Measurements from ENCODE around the gene DDX41. TPM values are rescaled to one million over a fixed set of nuclear protein-coding genes. Genes with fewer than 3 reads are reported as not detected.
A peak's percentile ranks its signal among the peaks of the same experiment; 100 is the strongest.

Gene DDX41
- total and polyA plus RNA-seq, 2 donors (not counting 1 experiment from before 2014, with no cell fraction given): 66.8 to 79.1 TPM

DNA sequence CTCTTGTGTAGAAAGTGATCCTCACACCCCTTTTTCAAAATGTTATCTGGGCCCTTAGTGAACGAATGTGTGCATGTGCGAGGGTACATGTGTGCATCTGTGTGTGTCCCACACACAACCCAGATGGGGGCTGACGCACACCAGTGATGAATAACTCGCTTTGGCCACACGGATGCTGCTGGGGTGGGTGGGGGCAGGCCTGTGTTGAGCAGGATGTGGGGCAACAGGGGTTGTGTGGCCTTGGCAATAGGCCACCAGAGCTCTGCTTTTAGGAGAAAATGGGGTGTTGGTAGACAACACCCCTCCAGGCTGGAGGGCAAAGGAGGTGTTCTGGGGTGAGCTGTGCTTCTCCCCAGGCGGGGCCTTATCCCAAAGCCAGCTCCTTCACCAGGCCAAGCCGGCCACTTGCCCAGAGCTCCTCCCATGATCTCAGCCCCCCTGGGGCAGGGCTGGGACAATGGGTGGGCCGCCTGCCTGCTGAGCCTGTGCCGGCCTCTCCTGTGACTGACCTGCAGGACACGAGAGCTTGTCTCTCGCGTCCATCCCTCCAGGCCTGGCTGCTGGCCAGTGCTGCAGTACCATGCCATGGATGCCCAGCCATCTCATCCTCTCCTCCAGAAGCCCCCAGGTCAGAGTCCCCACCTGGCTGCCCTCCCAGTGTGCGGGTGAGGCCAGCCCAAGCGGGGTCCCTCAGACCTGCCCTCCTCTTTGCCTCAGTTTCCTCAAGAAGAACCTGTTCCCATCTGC is 45.0 kb downstream of the DDX41 start:
- H3K27me3 ChIP-seq (ENCODE audit: control insufficient read depth, insufficient read depth, low read length): no peaks in the 10 kb centered on the region
- no peak for TF ChIP-seq EZH2 (IDR thresholded peaks at IDR 0.05; ENCODE audit: low read length, missing control alignments)
- TF ChIP-seq CTCF (conservative IDR thresholded peaks at IDR 0.05 in 1 of 2, IDR thresholded peaks at IDR 0.05 in 1 of 2; ENCODE audit: low read depth in 1 of 2, low read length in 2 of 2): no peak
- peak overlapping the region; percentile 97 for H3K4me2 ChIP-seq (ENCODE audit: extremely low read depth, insufficient read depth, low read length)
- peak overlapping the region; percentile 82 for H3K27ac ChIP-seq (ENCODE audit: insufficient read depth, low read length)
- no peaks in the 10 kb centered on the region for H4K20me1 ChIP-seq (ENCODE audit: control insufficient read depth, extremely low read depth, insufficient read depth, low read length)
- peak overlapping the region; percentile 80 for H3K9ac ChIP-seq (ENCODE audit: insufficient read depth, low read length)
- no peak overlapping the region for H2AFZ ChIP-seq (ENCODE audit: low read length)
- peaks cover 44% of the 10 kb centered on the region for H3K4me1 ChIP-seq (ENCODE audit: control insufficient read depth, extremely low read depth, insufficient read depth, low read length)
- peaks cover 26% of the 10 kb centered on the region for H3K36me3 ChIP-seq (ENCODE audit: control insufficient read depth, insufficient read depth, low read length)
- DNase-seq (ENCODE audit: low read depth in 2 of 2): peak; percentile 68 to 73
- H3K79me2 ChIP-seq (ENCODE audit: control insufficient read depth, insufficient read depth, low read length): peaks cover 42% of the 10 kb centered on the region
- peak overlapping the region; percentile 75 to 84 (median 82) for H3K4me3 ChIP-seq (replicated peaks in 1 of 4; ENCODE audit: control extremely low read depth in 1 of 4, insufficient read depth in 1 of 4, low read depth in 3 of 4, low read length in 4 of 4)
- no peaks in the 10 kb centered on the region for H3K9me3 ChIP-seq (ENCODE audit: control insufficient read depth, insufficient read depth, low read depth, low read length)

- Histone ChIP-seq H3K79me2 (ENCODE audit: control insufficient read depth, insufficient read depth, low read length) (peaks cover 42% of the 10 kb centered on the region), H3K4me2 (ENCODE audit: extremely low read depth, insufficient read depth, low read length) (peak overlapping the region; percentile 97), H3K9ac (ENCODE audit: insufficient read depth, low read length) (no peak overlapping the region), H3K27me3 (ENCODE audit: control insufficient read depth, insufficient read depth, low read length) (no peaks in the 10 kb centered on the region), H3K27ac (ENCODE audit: insufficient read depth, low read length) (peak overlapping the region; percentile 82), H3K4me3 (replicated peaks in 1 of 4; ENCODE audit: control extremely low read depth in 1 of 4, insufficient read depth in 1 of 4, low read depth in 3 of 4, low read length in 4 of 4) (peak overlapping the region; percentile 75 to 84 (median 82)), H2AFZ (ENCODE audit: low read length) (no peak overlapping the region), H3K4me1 (ENCODE audit: control insufficient read depth, extremely low read depth, insufficient read depth, low read length) (peaks cover 39% of the 10 kb centered on the region), H3K36me3 (ENCODE audit: control insufficient read depth, insufficient read depth, low read length) (peaks cover 32% of the 10 kb centered on the region), H4K20me1 (ENCODE audit: control insufficient read depth, extremely low read depth, insufficient read depth, low read length) (no peaks in the 10 kb centered on the region), H3K9me3 (ENCODE audit: control insufficient read depth, insufficient read depth, low read depth, low read length) (no peaks in the 10 kb centered on the region)
- peak in 1 of 2 donors; percentile 75 for DNase-seq (ENCODE audit: low read depth in 2 of 2)
- TF ChIP-seq CTCF (conservative IDR thresholded peaks at IDR 0.05 in 1 of 2, IDR thresholded peaks at IDR 0.05 in 1 of 2; ENCODE audit: low read depth in 1 of 2, low read length in 2 of 2): no peak
- TF ChIP-seq EZH2 (IDR thresholded peaks at IDR 0.05; ENCODE audit: low read length, missing control alignments): no peak
Observed at GRCh38 chr5:177470759-177471536, 45.8 kb downstream of the DDX41 start.

DNA sequence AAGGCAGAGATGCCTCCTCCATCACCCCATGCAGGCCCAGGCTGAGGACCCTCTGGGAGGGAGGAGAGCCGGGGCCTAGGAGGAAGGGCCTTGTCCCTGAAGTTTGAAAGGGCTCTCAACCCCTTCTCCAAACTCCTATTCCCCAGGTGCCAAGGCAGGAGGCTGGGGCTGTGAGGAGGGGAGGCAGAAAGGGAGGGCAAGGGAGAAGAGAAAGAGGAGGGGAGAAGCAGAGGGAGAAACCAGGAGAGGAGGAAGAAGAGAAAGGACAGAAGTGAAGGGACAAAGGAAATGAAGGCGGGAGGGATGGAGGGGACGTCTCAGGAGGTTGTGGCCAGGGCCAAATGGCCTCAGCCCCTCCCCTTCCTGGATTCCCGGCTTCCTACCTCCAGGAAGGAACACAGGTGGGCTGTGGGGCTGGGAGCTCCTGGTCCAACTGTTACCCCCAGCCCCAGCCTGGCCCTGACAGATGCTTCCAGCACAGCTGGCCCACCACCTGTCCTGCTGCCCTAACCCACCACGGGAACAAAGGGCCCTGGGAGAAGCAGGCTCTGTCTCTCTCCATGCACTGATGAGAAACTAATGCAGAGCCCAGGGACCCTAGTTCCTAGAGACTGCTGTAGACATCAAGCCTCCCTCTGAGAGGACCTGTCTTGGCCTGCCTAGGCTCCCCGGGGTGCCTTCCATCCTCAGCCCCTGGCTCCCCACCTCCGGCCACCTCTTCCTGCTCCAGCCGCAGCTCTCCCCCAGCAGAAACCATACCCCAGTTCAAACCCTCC is 46.8 kb downstream of the DDX41 start:
- no peak overlapping the region for H2AFZ ChIP-seq (ENCODE audit: low read length)
- H3K9ac ChIP-seq (ENCODE audit: insufficient read depth, low read length): no peak overlapping the region
- H3K9me3 ChIP-seq (ENCODE audit: control insufficient read depth, insufficient read depth, low read depth, low read length): no peaks in the 10 kb centered on the region
- peaks cover 33% of the 10 kb centered on the region for H3K4me1 ChIP-seq (ENCODE audit: control insufficient read depth, extremely low read depth, insufficient read depth, low read length)
- H3K4me2 ChIP-seq (ENCODE audit: extremely low read depth, insufficient read depth, low read length): peak overlapping the region; percentile 3
- peaks cover 38% of the 10 kb centered on the region for H3K36me3 ChIP-seq (ENCODE audit: control insufficient read depth, insufficient read depth, low read length)
- H3K4me3 ChIP-seq (replicated peaks in 1 of 4; ENCODE audit: control extremely low read depth in 1 of 4, insufficient read depth in 1 of 4, low read depth in 3 of 4, low read length in 4 of 4): no peak overlapping the region
- peak overlapping the region; percentile 82 for H3K27ac ChIP-seq (ENCODE audit: insufficient read depth, low read length)
- no peak for DNase-seq (ENCODE audit: low read depth in 2 of 2)
- H3K79me2 ChIP-seq (ENCODE audit: control insufficient read depth, insufficient read depth, low read length): peaks cover 42% of the 10 kb centered on the region
- no peaks in the 10 kb centered on the region for H4K20me1 ChIP-seq (ENCODE audit: control insufficient read depth, extremely low read depth, insufficient read depth, low read length)
- TF ChIP-seq EZH2 (IDR thresholded peaks at IDR 0.05; ENCODE audit: low read length, missing control alignments) (no peak), CTCF (conservative IDR thresholded peaks at IDR 0.05 in 1 of 2, IDR thresholded peaks at IDR 0.05 in 1 of 2; ENCODE audit: low read depth in 1 of 2, low read length in 2 of 2) (no peak)
- H3K27me3 ChIP-seq (ENCODE audit: control insufficient read depth, insufficient read depth, low read length): no peaks in the 10 kb centered on the region

Measured in fibroblast of lung (primary cell).